Fibroblast of the aortic adventitia (primary cell): Measurements from ENCODE around the gene IRF2. TPM values are rescaled to one million over a fixed set of nuclear protein-coding genes. Genes with fewer than 3 reads are reported as not detected.

Source experiments
- DNase-seq: peaks from one replicate; pipeline ENCODE4 v3.0.0-alpha.2; 2010; ENCODE audit warnings: low read depth
- H3K4me3 ChIP-seq: 2 replicates; pipeline ENCODE4 v1.5.1; 2011; ENCODE audit warnings: low read depth, mild to moderate bottlenecking, control low read depth, low read length, moderate library complexity
- total RNA-seq: library from RNA; depleted of rRNA; stranded (reverse); fragments of >200 nt; gene quantifications from 2 replicates; pipeline ENCODE4 v1.2.3, GENCODE V29; 2012; ENCODE audit warnings: low replicate concordance
- TF ChIP-seq, protein P1 (sequence below): IDR thresholded peaks from 2 replicates; pipeline ENCODE4 v1.5.1; 2011; ENCODE audit warnings: mild to moderate bottlenecking, low read length, control low read depth, inconsistent platforms; ENCODE audit not compliant: insufficient read depth

IRF2 gene
- total RNA-seq, 1 donor = 35.2 TPM

DNA sequence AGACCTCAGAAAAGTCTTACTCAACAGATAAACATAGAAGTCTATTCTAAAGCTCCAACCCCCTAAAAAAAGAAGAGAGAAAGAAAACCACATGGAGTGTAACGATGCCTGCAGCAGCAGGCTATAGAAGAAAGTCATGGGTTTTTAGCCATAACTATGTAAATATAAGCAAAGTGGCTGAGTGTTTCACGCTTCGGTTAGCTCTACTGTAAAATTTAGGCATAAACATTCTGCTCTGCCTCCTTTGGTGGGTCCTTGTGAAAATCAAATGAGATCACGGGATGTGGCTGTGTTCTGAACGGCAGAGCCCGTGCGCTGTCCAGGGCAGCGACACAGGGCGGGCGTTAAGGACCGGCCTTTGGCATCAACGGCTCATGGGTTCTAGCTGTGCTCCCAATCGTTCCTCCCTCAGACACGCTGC is 78.4 kb downstream of the IRF2 start:
- no peak overlapping the region for H3K4me3 ChIP-seq
- TF ChIP-seq, protein P1, sequence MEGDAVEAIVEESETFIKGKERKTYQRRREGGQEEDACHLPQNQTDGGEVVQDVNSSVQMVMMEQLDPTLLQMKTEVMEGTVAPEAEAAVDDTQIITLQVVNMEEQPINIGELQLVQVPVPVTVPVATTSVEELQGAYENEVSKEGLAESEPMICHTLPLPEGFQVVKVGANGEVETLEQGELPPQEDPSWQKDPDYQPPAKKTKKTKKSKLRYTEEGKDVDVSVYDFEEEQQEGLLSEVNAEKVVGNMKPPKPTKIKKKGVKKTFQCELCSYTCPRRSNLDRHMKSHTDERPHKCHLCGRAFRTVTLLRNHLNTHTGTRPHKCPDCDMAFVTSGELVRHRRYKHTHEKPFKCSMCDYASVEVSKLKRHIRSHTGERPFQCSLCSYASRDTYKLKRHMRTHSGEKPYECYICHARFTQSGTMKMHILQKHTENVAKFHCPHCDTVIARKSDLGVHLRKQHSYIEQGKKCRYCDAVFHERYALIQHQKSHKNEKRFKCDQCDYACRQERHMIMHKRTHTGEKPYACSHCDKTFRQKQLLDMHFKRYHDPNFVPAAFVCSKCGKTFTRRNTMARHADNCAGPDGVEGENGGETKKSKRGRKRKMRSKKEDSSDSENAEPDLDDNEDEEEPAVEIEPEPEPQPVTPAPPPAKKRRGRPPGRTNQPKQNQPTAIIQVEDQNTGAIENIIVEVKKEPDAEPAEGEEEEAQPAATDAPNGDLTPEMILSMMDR = no peak
- DNase-seq = no peak

DNA sequence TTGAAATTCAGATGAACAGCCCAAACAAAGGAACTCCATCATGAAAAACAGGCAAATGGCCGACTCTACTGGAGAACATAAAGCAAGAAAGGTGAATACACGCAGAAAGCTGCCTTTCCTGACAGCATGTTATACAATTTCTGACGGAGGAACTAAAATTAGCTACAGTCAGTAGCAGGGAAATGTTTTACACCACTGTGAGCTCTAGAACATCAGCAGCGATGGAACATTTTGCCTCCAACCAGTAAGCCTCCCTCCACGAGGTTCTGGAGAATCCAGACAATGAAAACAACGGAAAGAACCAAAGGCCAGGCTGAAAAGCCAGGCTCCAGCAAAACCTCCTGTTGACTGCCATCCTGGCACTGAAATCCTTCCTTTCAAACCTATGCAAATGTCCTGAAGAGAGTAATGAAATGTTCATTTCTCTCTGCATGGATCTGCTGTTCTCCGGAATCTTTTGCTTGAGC is 78.9 kb downstream of the IRF2 start:
- TF ChIP-seq, protein P1 = no peak
- H3K4me3 ChIP-seq = no peak overlapping the region
- no peak for DNase-seq

DNA sequence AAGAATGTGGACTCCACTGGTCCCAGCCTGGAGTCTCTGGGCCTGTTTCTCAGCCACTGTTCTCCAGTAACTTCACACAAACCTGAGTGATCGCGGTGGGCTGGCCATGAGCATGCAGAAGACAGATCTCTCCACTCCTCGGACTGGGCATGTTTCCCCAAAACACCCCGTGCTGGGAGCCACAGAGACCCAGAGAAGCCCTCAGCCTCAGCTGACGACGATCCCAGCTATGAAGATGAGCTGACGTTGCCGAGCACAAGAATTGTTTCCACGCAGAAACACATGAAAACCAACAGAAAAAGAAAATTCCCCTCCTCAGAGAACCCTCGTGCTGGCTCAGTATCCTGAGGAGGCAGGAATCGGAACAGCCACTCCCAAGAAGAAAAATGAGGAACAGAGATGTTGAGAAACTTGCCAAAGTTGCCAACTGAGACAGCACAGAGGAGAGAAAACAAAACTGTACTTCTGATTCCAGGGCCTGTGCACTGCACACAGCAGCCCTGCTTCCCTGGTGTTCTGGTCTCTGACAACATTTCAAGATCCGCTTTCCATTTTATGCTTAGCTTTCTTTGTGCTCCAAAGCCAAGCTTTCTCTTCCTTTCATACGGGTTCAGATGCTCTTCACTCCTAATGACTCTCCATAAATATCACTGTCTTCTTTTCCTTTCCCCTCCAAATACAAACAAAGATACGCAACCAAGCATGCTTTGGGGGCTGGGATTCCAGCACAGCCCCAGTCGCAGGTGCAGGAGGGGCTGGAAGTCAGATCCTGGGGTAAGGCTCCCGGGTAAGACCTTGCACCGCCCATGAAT is 81.4 kb downstream of the IRF2 start:
- TF ChIP-seq, protein P1 = no peak
- H3K4me3 ChIP-seq = no peak overlapping the region
- DNase-seq = peak; percentile 46

DNA sequence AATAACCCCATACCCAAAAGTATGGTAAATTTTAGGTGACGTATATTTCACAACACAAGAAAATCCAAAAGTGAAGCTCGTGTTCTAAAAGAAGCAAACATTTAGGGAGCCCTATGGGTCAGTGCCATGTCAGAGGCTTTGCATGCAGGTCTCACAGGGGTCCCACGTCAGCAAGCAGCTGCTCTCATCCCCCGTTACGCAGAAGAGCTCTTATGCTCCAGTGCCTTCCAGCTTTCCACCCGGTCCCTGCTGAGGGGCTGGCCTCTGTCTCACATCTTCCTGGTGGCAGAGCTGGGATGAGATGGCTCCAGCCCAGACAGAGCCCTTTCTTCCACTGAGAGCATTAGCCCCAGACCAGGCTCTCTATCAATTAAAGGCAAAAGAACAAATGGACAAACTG is 82.0 kb downstream of the IRF2 start:
- no peak for DNase-seq
- H3K4me3 ChIP-seq = no peak overlapping the region
- TF ChIP-seq, protein P1 = no peak

DNA sequence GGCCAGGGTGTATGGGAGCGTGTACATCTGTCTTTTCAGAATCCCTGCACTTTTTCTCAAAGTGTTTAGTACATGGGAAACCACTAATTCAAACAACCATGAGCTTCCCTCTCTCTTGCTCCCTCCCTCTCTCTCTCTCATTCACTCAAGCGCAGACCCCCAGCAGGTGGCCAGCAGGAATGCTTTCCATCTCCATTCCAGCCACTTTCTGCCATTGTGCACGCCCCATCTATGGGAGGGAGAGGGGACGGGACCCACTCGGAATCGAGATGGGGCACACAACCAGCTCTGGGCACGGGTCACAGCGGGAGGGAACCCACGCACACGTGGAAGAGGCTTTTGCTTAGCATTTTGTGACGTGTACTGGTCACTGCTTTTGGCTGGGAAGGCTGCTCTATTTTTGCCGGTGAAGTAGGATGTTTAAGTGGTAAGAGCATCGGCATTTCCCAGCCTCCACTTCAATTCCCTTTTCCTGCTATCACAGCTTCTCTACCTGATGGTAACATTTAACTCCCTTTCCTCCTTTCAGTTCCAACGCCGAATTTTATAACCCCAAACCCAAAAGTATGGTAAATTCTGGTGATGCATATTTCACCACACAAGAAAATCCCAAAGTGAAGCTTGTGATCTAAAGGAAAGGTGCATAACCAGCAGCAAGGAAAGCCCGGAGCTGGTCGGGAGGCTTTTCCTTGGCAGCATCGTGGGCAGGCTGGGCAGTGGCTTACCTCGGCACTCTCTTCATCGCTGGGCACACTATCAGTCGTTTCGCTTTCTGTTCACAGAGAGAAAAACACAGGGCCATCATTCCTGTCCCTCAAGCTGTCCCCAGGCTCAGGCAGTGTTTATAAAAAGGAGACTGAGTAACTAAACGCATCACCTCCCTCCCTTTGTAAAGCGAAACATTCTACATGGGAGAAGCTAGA is 84.1 kb downstream of the IRF2 start:
- H3K4me3 ChIP-seq = no peak overlapping the region
- no peak for DNase-seq
- TF ChIP-seq, protein P1 = no peak

DNA sequence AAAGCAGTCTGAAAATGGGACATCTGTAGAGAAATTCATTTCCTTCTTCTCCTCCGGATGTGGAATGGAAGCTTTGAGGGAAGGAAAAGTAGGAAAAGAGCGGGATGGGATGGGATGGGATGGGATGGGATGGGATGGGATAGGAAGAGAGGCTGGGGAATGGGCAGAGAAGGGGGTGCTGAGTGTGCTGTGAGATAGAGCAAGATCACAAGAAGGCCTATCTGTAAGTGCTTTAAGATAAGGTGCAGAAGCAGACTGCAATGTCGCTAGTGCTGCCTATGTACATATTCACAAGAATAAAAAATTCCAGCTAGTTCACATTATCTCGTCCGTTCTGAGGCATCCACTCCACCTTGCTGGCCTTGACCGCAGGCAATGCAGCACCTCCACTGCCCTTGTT is 86.2 kb downstream of the IRF2 start:
- DNase-seq = no peak
- no peak overlapping the region for H3K4me3 ChIP-seq
- TF ChIP-seq, protein P1 = no peak
